Parathyroid adenoma (tissue), 2 donors: ENCODE data around the gene OR4Q2.

ENCODE experiments used
- H2AFZ ChIP-seq: fragments of 300-600 bp; sonication (generic); one replicate; pipeline ENCODE4 v1.7.0; 2017; ENCODE audit warnings: antibody characterized with exemption, mild to moderate bottlenecking
- H3K27ac ChIP-seq: fragments of 300-600 bp; sonication (generic); one replicate; pipeline ENCODE4 v1.7.0; 2017
- H3K27me3 ChIP-seq: fragments of 300-600 bp; sonication (generic); one replicate; pipeline ENCODE4 v1.7.0; 2017; ENCODE audit warnings: low read length; ENCODE audit not compliant: control insufficient read depth, insufficient read depth
- H3K36me3 ChIP-seq: fragments of 300-600 bp; sonication (generic); one replicate; pipeline ENCODE4 v1.7.0; 2017; ENCODE audit warnings: low read length; ENCODE audit not compliant: control insufficient read depth, insufficient read depth
- H3K4me1 ChIP-seq: fragments of 300-600 bp; sonication (generic); one replicate; pipeline ENCODE4 v1.7.0; 2017; ENCODE audit warnings: control low read depth
- H3K4me2 ChIP-seq: fragments of 300-600 bp; sonication (generic); one replicate; pipeline ENCODE4 v1.7.0; 2017; ENCODE audit warnings: low read length
- H3K4me3 ChIP-seq: fragments of 300-600 bp; sonication (generic); one replicate; pipeline ENCODE4 v1.7.0; 2017; ENCODE audit warnings: low read depth, low read length
- H3K79me2 ChIP-seq: fragments of 300-600 bp; sonication (generic); one replicate; pipeline ENCODE4 v1.7.0; 2017; ENCODE audit warnings: control low read depth
- H3K9ac ChIP-seq: fragments of 300-600 bp; sonication (generic); one replicate; pipeline ENCODE4 v1.7.0; 2017; ENCODE audit warnings: mild to moderate bottlenecking
- H3K9me3 ChIP-seq: fragments of 300-600 bp; sonication (generic); one replicate; pipeline ENCODE4 v1.7.0; 2017; ENCODE audit warnings: low read length; ENCODE audit not compliant: control insufficient read depth
- CTCF ChIP-seq: fragments of 300-600 bp; sonication (generic); IDR thresholded peaks from one replicate; pipeline ENCODE4 v1.7.0; 2017; ENCODE audit warnings: antibody characterized with exemption, mild to moderate bottlenecking
- donor health status: primary hyperparathyroidism.

OR4Q2 gene

GRCh38 chr14:20002319-20002718, 356 bp downstream of the OR4Q2 start:
- no peak overlapping the region for H3K9ac ChIP-seq
- H3K4me3 ChIP-seq = no peak overlapping the region
- H3K4me2 ChIP-seq = no peak overlapping the region
- no peak overlapping the region for H2AFZ ChIP-seq
- H3K9me3 ChIP-seq = no peaks in the 10 kb centered on the region
- H3K4me1 ChIP-seq = no peaks in the 10 kb centered on the region
- H3K27me3 ChIP-seq = no peaks in the 10 kb centered on the region
- no peak overlapping the region for H3K27ac ChIP-seq
- no peaks in the 10 kb centered on the region for H3K79me2 ChIP-seq
- H3K36me3 ChIP-seq = no peaks in the 10 kb centered on the region
- no peak for TF ChIP-seq CTCF

- H3K27me3 ChIP-seq = no peaks in the 10 kb centered on the region
- no peaks in the 10 kb centered on the region for H3K9me3 ChIP-seq
- H3K4me3 ChIP-seq = no peak overlapping the region
- H3K36me3 ChIP-seq = no peaks in the 10 kb centered on the region
- TF ChIP-seq CTCF = no peak
- H3K27ac ChIP-seq = no peak overlapping the region
- H3K4me2 ChIP-seq = no peak overlapping the region
- H2AFZ ChIP-seq = no peak overlapping the region
- no peaks in the 10 kb centered on the region for H3K4me1 ChIP-seq
- no peak overlapping the region for H3K9ac ChIP-seq
- no peaks in the 10 kb centered on the region for H3K79me2 ChIP-seq
Observed at GRCh38 chr14:20008156-20008555, 6.2 kb downstream of the OR4Q2 start.

GRCh38 chr14:20019257-20019865, 17.4 kb downstream of the OR4Q2 start, which contains the start of gene OR4K14:
TSS of gene OR4K14 (minus strand) at chr14:20019307. CDS start at chr14:20015193, 4,114 bp downstream.
- H3K27me3 ChIP-seq = no peaks in the 10 kb centered on the region
- no peak within 1 kb of the TSS for H3K4me2 ChIP-seq
- H3K27ac ChIP-seq = no peak within 1 kb of the TSS
- no peaks in the 10 kb centered on the region for H3K79me2 ChIP-seq
- no peak for TF ChIP-seq CTCF
- no peaks in the 10 kb centered on the region for H3K4me1 ChIP-seq
- H2AFZ ChIP-seq = no peak within 1 kb of the TSS
- no peaks in the 10 kb centered on the region for H3K9me3 ChIP-seq
- H3K9ac ChIP-seq = no peak within 1 kb of the TSS
- no peak within 1 kb of the TSS for H3K4me3 ChIP-seq
- no peaks in the 10 kb centered on the region for H3K36me3 ChIP-seq

GRCh38 chr14:20031058-20031457, 29.1 kb downstream of the OR4Q2 start:
- H3K36me3 ChIP-seq = no peaks in the 10 kb centered on the region
- no peaks in the 10 kb centered on the region for H3K9me3 ChIP-seq
- no peak overlapping the region for H3K9ac ChIP-seq
- no peak overlapping the region for H2AFZ ChIP-seq
- no peaks in the 10 kb centered on the region for H3K79me2 ChIP-seq
- H3K4me1 ChIP-seq = no peaks in the 10 kb centered on the region
- H3K27me3 ChIP-seq = no peaks in the 10 kb centered on the region
- no peak overlapping the region for H3K4me3 ChIP-seq
- H3K27ac ChIP-seq = no peak overlapping the region
- TF ChIP-seq CTCF = no peak
- H3K4me2 ChIP-seq = no peak overlapping the region

- Histone ChIP-seq H3K9me3 (no peaks in the 10 kb centered on the region), H2AFZ (no peak overlapping the region), H3K4me2 (no peak overlapping the region), H3K27me3 (no peaks in the 10 kb centered on the region), H3K4me1 (no peaks in the 10 kb centered on the region), H3K9ac (no peak overlapping the region), H3K36me3 (no peaks in the 10 kb centered on the region), H3K4me3 (no peak overlapping the region), H3K27ac (no peak overlapping the region), H3K79me2 (no peaks in the 10 kb centered on the region)
- no peak for TF ChIP-seq CTCF
Observed at GRCh38 chr14:20035449-20035848, 33.5 kb downstream of the OR4Q2 start.
